ENCODE measurements around the gene WAS. TPM values are rescaled to one million over a fixed set of nuclear protein-coding genes. Genes with fewer than 3 reads are reported as not detected.
"Not testable (repeated sequence)": the region's sequence is repeated elsewhere in the genome, so short reads cannot be mapped to it uniquely, and the experiment has no call there.

The WAS gene
- total RNA-seq: 52.0 TPM

DNA sequence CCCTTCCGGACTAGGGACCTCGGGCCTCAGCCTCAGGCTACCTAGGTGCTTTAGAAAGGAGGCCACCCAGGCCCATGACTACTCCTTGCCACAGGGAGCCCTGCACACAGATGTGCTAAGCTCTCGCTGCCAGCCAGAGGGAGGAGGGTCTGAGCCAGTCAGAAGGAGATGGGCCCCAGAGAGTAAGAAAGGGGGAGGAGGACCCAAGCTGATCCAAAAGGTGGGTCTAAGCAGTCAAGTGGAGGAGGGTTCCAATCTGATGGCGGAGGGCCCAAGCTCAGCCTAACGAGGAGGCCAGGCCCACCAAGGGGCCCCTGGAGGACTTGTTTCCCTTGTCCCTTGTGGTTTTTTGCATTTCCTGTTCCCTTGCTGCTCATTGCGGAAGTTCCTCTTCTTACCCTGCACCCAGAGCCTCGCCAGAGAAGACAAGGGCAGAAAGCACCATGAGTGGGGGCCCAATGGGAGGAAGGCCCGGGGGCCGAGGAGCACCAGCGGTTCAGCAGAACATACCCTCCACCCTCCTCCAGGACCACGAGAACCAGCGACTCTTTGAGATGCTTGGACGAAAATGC is at the start of gene WAS:
Gene WAS (plus strand): TSS at position 389 of the 572 bp plus-strand sequence. CDS start 55 bp downstream, at position 444.
- DNase-seq (ENCODE audit: low read depth in 2 of 3, low spot score in 2 of 3): peak in 2 of 3 donors; percentile 42 to 78

DNA sequence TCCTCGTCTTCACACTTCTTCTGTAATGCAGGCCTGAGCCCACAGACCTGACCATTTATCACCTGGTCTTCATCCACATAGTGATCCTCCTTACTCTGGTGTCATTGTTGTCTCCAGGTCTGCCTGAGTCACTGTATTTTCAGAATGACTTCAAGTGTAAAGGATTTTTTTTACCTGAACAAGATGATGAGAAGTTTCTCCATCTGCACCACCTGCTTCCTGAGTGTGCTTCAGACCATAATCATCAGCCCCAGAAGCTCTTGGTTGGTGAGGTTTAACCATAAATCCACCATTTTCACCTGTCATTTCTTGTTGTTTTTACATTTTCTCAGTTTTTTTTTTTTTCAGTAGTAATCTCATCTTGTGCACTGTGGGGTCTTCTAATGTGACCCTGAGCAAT is 47.3 kb upstream of the WAS start:
- peak in 2 of 3 donors; percentile 75 to 89 for DNase-seq (ENCODE audit: low read depth in 2 of 3, low spot score in 2 of 3)

DNA sequence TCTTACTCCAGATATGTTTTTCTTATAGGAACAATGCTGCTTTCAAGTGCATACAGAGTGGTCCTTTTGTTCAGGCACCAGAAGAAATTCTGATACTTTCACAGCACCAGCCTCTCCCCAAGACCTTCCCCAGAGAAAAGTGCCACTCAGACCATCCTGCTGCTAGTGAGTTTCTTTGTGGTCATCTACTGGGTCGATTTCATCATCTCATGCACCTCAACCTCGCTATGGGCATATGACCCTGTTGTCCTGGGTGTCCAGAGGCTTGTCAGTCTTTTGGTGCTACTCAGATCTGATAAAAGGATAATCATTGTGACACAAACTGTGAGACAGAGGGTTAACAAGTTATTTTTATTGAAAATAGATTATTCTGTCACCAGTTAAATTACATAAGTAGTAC is 46.8 kb upstream of the WAS start:
- no peak for DNase-seq (ENCODE audit: low read depth in 2 of 3, low spot score in 2 of 3)

DNA sequence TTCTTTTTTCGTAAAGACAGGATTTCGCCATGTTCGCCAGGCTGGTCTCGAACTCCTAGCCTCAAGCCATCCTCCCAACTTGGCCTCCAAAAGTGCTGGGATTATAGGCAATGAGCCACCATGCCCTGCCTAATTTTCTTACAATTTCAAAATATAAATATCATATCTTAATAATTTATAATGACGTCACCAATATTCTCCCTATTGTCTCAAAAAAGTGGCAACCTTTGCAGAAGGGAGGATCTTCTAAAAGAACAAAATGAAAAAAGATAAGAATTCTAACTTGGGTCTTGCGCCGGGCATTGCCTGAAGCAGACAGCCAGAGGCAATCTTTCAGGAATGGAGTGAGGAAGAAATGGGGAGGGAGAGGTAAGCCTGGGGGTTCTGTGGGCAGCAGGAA is 37.9 kb upstream of the WAS start:
- no peak for DNase-seq (ENCODE audit: low read depth in 2 of 3, low spot score in 2 of 3)

DNA sequence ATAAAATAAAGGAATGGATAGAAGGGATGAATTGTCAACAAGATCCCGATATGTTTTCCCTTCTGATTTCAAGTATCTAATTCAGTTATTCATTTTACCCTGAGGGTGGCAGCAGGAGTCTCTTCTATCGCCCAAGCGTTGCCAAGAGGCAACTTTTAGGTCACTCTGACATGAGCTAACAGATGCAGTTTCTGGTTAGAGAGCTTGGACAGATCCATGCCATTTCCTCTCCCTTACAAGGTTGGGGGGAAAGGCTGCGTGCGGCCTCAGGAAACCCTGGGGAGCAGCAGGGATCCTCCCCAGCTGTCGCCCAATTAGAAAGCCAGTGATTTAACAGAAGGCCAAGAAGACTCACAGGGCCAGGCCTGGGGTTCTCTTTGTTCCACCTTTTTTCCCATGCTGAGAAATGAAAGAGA is 35.3 kb upstream of the WAS start:
- DNase-seq (ENCODE audit: low read depth in 2 of 3, low spot score in 2 of 3): peak in 2 of 3 donors; percentile 46 to 63

DNA sequence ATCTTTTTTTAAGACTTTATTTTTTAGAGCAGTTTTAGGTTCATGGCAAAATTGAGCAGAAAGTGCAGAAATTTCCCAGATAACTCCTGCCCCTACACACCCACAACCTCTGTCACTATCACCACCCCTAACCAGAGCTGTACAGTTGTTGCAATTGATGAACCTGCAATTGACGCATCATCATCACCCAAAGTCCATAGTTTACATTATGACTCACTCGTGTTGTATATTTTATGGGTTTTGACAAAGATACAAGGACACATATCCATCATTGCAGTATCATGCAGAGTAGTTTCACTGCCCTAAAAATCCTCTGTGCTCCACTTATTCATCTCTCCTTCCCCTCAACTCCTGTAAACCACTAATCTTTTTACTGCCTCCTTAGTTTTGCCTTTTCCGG is 34.5 kb upstream of the WAS start:
- DNase-seq (ENCODE audit: low read depth in 2 of 3, low spot score in 2 of 3): no peak

DNA sequence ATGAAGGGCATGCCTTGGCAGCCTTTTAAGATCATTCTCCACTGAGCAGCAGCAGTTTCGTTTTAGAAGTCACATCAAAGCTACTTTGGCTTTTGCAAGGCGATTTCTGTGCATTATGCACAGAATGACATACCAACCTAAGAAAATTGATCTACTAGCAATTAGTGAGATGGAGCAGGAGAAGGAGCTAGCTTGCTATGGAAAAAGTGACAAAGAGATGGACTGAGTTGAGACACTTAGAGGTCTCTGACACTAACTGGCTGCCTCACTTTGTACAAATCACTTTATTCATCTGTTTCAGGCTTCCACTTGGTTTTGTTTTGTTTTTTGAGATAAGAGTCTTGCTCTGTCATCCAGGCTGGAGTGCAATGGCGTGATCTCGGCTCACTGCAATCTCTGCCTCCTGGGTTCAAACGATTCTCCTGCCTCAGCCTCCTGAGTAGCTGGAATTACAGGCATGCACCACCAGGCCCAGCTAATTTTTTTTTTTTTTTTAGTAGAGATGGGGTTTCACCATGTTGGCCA is 31.5 kb upstream of the WAS start:
- DNase-seq (ENCODE audit: low read depth in 2 of 3, low spot score in 2 of 3): not testable (repeated sequence)

DNA sequence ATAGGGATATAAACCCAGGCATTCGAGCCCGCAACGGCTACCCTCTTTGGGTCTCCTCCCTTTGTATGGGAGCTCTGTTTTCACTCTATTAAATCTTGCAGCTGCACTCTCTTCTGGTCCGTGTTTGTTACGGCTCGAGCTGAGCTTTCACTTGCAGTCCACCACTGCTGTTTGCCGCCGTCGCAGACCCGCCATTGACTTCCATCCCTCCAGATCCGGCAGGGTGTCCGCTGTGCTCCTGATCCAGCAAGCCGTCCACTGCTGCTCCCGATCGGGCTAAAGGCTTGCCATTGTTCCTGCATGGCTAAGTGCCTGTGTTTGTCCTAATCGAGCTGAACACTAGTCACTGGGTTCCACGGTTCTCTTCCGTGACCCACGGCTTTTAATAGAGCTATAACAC is 28.9 kb upstream of the WAS start:
- not testable (repeated sequence) for DNase-seq (ENCODE audit: low read depth in 2 of 3, low spot score in 2 of 3)

DNA sequence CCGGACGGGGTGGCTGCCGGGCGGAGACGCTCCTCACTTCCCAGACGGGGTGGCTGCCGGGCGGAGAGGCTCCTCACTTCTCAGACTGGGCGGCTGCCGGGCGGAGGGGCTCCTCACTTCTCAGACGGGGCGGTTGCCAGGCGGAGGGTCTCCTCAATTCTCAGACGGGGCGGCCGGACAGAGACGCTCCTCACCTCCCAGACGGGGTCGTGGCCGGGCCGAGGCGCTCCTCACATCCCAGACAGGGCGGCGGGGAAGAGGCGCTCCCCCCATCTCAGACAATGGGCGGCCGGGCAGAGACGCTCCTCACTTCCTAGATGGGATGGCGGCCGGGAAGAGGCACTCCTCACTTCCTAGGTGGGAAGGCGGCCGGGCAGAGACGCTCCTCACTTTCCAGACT is 23.9 kb upstream of the WAS start:
- DNase-seq (ENCODE audit: low read depth in 2 of 3, low spot score in 2 of 3): not testable (repeated sequence)

DNA sequence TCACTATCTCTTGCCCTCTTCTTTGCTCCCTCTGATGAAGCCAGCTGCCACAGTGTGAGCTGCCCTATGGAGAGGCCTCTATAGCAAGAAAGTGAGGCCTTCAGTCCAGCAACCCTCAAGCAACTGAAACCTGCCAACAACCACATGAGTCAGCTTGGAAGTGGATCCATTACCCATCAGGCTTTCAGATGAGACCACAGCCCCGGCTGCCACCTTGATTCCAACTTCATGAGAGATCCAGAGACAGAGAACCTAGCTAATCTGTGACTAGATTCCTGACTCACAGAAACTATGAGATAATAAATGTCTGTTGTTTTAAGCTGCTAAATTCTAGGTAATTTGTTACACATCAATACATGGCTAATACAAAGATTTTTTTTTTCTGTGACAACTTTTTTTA is 20.4 kb upstream of the WAS start:
- no peak for DNase-seq (ENCODE audit: low read depth in 2 of 3, low spot score in 2 of 3)

DNA sequence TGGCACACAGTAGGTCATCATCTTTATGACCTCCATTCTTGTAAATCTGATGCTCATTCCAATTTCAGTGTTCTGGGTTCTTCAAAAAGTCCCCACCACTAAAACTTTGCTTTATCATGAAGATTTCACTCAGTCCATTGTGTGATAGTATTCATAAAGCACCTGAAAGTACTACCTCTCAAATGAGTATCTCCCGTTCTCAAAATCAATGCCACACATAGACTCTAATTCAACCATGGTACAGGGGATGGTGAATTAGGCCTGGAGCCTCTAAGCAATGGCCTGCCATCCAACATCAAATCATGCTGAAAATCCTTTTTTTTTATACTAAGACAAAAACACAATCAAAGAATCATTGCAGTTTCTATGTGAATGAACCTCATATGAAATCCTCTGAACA is 19.4 kb upstream of the WAS start:
- no peak for DNase-seq (ENCODE audit: low read depth in 2 of 3, low spot score in 2 of 3)

DNA sequence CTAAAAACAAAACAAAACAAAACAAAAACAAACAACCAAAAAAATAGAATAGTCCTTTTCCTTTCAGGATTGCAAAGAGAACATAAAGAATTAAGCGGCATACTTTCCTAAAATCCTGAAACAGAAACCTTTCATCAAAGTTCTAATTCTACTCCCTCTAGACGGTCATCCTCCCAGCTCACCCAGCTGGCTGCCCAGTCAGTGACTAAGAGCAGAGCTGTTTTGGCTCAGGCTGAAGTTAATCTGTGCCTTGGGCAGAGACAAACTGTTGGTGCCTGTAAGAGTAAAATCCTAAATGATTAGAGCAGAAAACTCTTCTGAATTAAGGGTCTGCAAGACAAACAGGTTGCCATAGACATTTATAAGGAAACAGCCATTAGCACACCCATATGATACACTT is 17.6 kb upstream of the WAS start:
- no peak for DNase-seq (ENCODE audit: low read depth in 2 of 3, low spot score in 2 of 3)

DNA sequence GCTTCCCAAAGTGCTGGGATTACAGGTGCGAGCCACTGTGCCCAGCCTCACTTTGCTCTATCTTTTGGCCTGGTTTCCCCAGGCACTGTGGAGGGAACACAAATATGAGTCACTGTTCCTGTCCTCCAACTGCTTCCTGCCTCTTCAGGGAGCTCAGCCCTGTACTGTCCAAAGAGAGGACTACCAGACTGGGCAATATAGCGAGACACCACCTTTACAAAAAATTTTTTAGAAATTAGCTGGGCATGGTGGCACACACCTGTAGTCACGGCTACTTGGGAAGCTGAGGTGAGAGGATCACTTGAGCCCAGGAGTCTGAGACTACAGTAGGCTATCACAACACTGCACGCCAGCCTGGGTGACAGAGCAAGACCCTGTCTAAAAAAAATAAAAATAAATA is 16.9 kb upstream of the WAS start:
- DNase-seq (ENCODE audit: low read depth in 2 of 3, low spot score in 2 of 3): no peak

DNA sequence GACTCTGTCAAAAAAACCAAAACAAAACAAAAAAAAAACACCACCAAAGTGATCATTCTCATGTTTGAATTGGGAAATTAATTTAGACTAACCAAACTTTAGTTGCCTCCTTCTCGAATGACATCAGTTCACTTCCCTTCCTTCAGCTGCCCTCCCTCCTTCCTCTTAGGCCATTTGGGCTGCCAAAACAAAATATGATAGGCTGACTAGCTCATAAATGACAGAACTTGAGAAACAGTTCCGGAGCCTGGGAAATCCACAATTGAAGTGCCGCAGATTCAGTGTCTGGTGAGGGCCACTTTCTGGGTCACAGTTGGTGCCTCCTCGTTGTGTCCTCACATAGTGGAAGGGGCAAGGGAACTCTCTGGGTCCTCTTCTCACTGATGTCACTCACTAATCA is 16.1 kb upstream of the WAS start:
- no peak for DNase-seq (ENCODE audit: low read depth in 2 of 3, low spot score in 2 of 3)

DNA sequence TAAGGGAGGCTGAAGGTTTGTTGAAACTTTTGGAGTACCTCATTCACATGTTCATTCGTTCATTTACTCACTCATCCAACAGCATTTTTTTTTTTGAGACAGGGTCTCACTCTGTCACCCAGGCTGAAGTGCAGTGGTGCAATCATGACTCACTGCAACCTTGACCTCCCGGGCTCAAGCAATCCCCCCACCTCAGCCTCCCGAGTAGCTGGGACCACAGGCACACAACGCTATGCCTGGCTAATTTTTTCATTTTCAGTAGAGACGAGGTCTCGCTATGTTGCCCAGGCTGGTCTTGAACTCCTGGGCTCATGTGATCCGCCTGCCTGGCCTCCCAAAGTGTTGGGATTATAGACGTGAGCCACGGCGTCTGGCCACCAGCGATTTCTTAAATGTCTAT is 15.4 kb upstream of the WAS start:
- DNase-seq (ENCODE audit: low read depth in 2 of 3, low spot score in 2 of 3): not testable (repeated sequence)

DNA sequence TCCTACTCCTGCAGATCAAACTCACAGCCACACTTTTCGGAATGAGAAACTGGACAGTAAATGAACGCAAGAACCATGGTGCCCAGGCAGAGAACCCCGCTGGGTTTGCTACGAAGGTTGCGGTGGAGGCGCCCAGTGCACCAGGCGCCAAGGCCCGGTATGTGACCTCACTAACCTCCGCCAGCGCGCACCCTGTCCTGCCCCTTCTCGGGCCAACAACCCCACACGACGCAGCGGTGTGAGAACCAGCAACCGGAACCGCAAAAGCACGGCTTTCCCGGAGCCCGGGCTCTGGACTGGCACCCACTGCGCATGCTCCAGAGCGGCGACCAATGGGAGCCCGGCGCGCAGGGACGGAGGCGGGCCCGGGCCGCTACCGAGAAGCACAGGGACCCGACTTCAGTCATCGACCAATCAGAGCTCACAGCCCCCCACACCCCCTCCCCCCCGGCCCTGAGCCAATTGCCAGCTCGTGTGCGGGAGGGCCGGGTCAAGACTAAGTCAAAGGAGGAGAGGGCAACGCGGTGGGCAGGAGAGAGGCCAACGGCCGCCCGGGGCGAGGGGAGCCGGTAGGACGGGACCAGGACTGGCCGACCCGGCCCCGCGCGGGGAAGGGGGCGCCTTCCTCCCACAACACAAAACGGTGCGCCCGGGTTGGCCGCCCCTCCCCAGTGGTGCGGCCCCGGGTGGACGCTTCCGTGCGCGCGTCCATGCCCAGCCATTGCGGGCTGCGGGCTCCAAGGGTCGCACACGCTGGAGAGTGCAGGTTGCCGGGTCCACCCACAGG is 7.3 kb upstream of the WAS start:
- peak; percentile 68 to 94 (median 88) for DNase-seq (ENCODE audit: low read depth in 2 of 3, low spot score in 2 of 3)

DNA sequence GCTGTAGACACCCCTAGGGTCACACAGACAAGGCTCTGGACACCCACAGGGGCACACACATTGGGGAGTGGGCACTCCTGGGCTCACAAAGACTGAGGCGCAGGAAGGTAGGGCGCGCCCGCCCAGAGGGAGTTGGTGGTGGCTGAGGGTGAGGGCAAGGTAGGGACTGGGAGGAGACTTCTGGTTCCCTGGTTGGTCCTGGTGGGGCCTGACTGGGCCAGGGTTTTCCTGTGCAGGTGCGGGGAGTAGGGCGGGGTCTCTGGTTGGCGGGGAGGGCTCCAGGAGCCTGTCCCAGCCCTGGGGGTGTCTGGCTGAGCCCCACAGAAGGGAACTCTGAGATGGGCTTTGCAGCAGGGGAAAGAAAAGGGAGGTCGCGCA is 6.7 kb upstream of the WAS start:
- peak in 1 of 3 donors; percentile 36 for DNase-seq (ENCODE audit: low read depth in 2 of 3, low spot score in 2 of 3)

DNA sequence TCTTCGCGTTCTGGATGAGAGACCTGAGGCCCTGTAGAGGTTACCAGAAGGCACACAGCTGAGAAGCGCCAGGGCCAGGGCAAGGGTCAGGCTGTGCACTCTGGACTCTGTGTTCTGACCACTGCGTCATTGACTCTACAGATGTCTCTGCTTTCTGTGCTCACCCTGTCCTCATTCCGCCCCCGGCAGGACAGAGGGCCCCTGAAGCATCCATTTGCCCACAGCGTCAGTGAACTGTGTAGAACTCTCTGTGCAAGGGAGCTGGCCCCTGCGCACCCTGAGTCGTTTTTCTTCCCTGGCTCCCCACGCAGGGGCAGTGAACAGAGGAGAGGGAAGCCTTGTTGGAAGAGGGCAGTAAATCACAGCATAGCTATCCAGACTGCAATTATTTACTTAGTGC is 6.1 kb upstream of the WAS start:
- no peak for DNase-seq (ENCODE audit: low read depth in 2 of 3, low spot score in 2 of 3)

DNA sequence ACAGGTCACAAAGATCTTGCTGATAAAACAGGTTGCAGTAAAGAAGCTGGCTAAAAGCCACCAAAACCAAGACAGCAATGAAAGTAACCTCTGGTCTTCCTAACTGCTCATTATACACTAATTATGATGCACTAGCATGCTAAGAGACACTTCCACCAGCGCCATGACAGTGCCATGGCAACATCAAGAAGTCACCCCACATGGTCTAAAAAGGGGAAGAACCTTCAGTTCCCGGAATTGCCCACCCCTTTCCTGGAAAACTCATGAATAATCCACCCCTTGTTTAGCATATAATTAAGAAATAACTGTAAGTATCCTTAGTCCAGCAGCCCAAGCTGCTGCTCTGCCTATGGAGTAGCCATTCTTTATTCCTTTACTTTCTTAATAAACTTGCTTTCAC is 3.1 kb upstream of the WAS start:
- peak in 2 of 3 donors; percentile 71 to 91 for DNase-seq (ENCODE audit: low read depth in 2 of 3, low spot score in 2 of 3)

DNA sequence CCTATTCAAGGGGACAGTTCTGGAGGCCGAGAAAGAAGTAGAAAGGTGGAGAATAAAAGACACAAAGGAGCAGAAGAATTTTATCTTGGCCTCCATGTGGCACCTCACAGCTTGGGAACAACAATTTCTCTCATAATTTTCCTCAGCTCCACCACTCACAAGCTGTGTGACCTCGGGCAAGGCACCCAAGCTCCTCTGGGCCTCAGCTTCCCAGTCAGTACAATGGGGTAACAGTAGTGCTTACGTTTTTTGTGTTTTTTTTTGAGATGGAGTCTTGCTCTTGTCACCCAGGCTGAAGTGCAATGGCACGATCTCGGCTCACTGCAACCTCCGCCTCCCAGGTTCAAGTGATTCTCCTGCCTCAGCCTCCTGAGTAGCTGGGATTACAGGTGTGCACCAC is 2.7 kb upstream of the WAS start:
- not testable (repeated sequence) for DNase-seq (ENCODE audit: low read depth in 2 of 3, low spot score in 2 of 3)

DNA sequence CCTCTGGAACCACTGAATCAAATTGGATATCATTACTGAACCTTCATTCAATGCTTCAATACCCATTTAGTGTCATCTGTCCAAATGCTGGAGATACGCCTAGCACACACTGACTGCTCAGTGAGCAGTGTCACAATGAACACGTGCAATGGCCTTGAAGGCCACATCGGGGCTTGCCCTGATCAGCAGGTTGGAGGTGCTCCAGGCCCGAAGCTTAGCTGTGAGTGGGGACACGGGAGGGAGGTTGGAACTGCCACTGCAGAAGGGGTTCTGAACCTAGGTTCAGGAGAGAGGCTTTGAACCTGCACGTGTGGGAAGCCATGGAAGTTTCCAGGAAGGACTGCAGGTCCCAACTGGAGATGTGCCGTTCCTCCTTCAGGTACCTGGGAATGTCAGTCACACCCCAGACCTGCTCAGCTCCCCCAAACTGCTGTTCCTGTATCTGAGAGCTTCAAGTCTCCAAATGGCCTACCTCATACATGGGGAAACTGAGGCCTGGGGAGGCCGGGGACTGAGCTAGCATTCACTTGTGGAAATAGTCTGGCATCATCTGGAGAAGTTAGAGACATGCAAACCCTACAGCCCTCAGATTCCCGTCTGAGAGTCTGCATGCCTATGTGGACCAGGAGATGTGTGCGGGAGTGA is 1.9 kb upstream of the WAS start:
- no peak for DNase-seq (ENCODE audit: low read depth in 2 of 3, low spot score in 2 of 3)

DNA sequence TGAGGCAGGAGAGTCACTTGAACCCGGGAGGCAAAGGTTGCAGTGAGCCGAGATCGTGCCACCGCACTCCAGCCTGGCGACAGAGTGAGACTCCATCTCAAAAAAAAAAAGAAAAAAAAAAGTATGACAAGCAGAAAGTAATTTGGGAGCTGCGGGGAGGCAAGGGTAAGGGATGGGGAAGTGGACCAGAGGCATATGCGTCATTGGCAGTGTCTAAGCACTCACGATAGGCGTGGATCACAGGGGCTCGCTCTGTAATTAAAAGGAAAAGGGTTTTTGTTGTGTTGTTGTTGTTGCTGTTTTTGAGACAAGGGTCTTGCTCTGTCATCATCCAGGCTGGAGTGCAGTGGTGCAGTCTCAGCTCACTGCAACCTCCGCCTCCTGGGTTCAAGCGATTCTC is 804 bp upstream of the WAS start:
- DNase-seq (ENCODE audit: low read depth in 2 of 3, low spot score in 2 of 3): not testable (repeated sequence)
